OCI-LY1 (cell line): ENCODE measurements around the gene TAF7.
"Not testable (repeated sequence)": the region's sequence is repeated elsewhere in the genome, so short reads cannot be mapped to it uniquely, and the experiment has no call there.

Experiments
- H2AFZ ChIP-seq: fragments of 200-600 bp; sonication (generic), shearing (Covaris generic); 2 replicates; pipeline ENCODE4 v1.6.0; 2014; ENCODE audit warnings: antibody characterized with exemption, mild to moderate bottlenecking, low read length
- H3F3A ChIP-seq: fragments of 200-600 bp; sonication (generic), shearing (Covaris generic); 2 replicates; pipeline ENCODE4 v1.6.0; 2014; ENCODE audit warnings: mild to moderate bottlenecking, antibody characterized with exemption, low read length, moderate library complexity; ENCODE audit not compliant: insufficient read depth
- H3K27ac ChIP-seq: fragments of 200-600 bp; sonication (generic); 2 replicates; pipeline ENCODE4 v1.5.1; 2014; ENCODE audit warnings: low read length, mixed run types, mild to moderate bottlenecking, low read depth; ENCODE audit not compliant: poor library complexity, severe bottlenecking
- H3K27me3 ChIP-seq: fragments of 200-600 bp; sonication (generic); 2 replicates; pipeline ENCODE4 v1.6.0; 2014; ENCODE audit warnings: antibody characterized with exemption, mild to moderate bottlenecking, low read length, moderate library complexity; ENCODE audit not compliant: insufficient read depth
- H3K36me3 ChIP-seq: fragments of 200-600 bp; sonication (generic); 2 replicates; pipeline ENCODE4 v1.6.1; 2014; ENCODE audit warnings: mild to moderate bottlenecking, antibody characterized with exemption, low read length, moderate library complexity, mixed read lengths; ENCODE audit not compliant: insufficient read depth
- H3K4me1 ChIP-seq: fragments of 200-600 bp; sonication (generic); 2 replicates; pipeline ENCODE4 v1.5.1; 2014; ENCODE audit warnings: mild to moderate bottlenecking, low read length, moderate library complexity; ENCODE audit not compliant: insufficient read depth, severe bottlenecking
- H3K4me2 ChIP-seq: fragments of 200-600 bp; sonication (generic), shearing (Covaris generic); 2 replicates; pipeline ENCODE4 v1.6.1; 2014; ENCODE audit warnings: low read length
- H3K4me3 ChIP-seq: fragments of 200-600 bp; sonication (generic); 2 replicates; pipeline ENCODE4 v1.5.1; 2014; ENCODE audit warnings: low read length, low read depth, mild to moderate bottlenecking, mixed read lengths; ENCODE audit not compliant: poor library complexity, severe bottlenecking
- H3K79me2 ChIP-seq: fragments of 200-600 bp; shearing (Covaris generic); 2 replicates; pipeline ENCODE4 v1.6.1; 2016; ENCODE audit warnings: mixed run types, low read length, mixed read lengths; ENCODE audit not compliant: insufficient read depth
- H3K9ac ChIP-seq: fragments of 200-600 bp; sonication (generic), shearing (Covaris generic); 2 replicates; pipeline ENCODE4 v1.6.1; 2014; ENCODE audit warnings: mild to moderate bottlenecking, low read length, mixed read lengths
- H3K9me2 ChIP-seq: fragments of 200-600 bp; sonication (generic), shearing (Covaris generic); 2 replicates; pipeline ENCODE4 v1.6.1; 2014; ENCODE audit warnings: low read depth, mild to moderate bottlenecking, low read length, mixed read lengths
- H3K9me3 ChIP-seq: fragments of 200-600 bp; shearing (Covaris generic); 2 replicates; pipeline ENCODE4 v1.6.1; 2014; ENCODE audit warnings: low read length, mixed read lengths
- H4K20me1 ChIP-seq: fragments of 200-600 bp; sonication (generic), shearing (Covaris generic); 2 replicates; pipeline ENCODE4 v1.6.0; 2016; ENCODE audit warnings: mild to moderate bottlenecking, low read length; ENCODE audit not compliant: insufficient read depth
- CTCF ChIP-seq: fragments of 200-600 bp; sonication (generic), shearing (Covaris generic); IDR thresholded peaks from 2 replicates; pipeline ENCODE4 v1.5.1; 2017; ENCODE audit warnings: mild to moderate bottlenecking, antibody characterized with exemption, low read length, moderate library complexity, mixed read lengths
- EZH2 ChIP-seq: fragments of 200-600 bp; sonication (generic), shearing (Covaris generic); IDR thresholded peaks from 2 replicates; pipeline ENCODE4 v1.8.0; 2017; ENCODE audit warnings: borderline replicate concordance, mixed run types, mild to moderate bottlenecking, antibody characterized with exemption, low read length, moderate library complexity, mixed read lengths

The TAF7 gene

GRCh38 chr5:141322261-141322660, 1.7 kb upstream of the TAF7 start:
- H4K20me1 ChIP-seq, result no peaks in the 10 kb centered on the region
- no peak overlapping the region for H3K9ac ChIP-seq
- no peaks in the 10 kb centered on the region for H3K9me2 ChIP-seq
- no peaks in the 10 kb centered on the region for H3F3A ChIP-seq
- H2AFZ ChIP-seq, result no peak overlapping the region
- H3K9me3 ChIP-seq, result peaks cover 20% of the 10 kb centered on the region
- peaks cover 28% of the 10 kb centered on the region for H3K4me1 ChIP-seq
- peaks cover 26% of the 10 kb centered on the region for H3K36me3 ChIP-seq
- no peak for TF ChIP-seq CTCF
- no peak for TF ChIP-seq EZH2
- H3K79me2 ChIP-seq, result peaks cover 24% of the 10 kb centered on the region
- H3K27me3 ChIP-seq, result no peaks in the 10 kb centered on the region
- no peak overlapping the region for H3K4me2 ChIP-seq
- H3K27ac ChIP-seq, result no peak overlapping the region
- H3K4me3 ChIP-seq, result no peak overlapping the region

GRCh38 chr5:141319699-141320098, 885 bp downstream of the TAF7 start:
- H3K27me3 ChIP-seq, result no peaks in the 10 kb centered on the region
- peak overlapping the region; percentile 86 for H3K4me3 ChIP-seq
- no peaks in the 10 kb centered on the region for H3K9me2 ChIP-seq
- no peak for TF ChIP-seq EZH2
- TF ChIP-seq CTCF, result no peak
- H3K4me1 ChIP-seq, result peaks cover 19% of the 10 kb centered on the region
- H3K36me3 ChIP-seq, result peaks cover 49% of the 10 kb centered on the region
- peaks cover 34% of the 10 kb centered on the region for H3K9me3 ChIP-seq
- no peak overlapping the region for H2AFZ ChIP-seq
- peak overlapping the region; percentile 66 for H3K4me2 ChIP-seq
- no peak overlapping the region; the same call in 1 of the 2 replicates for H3K9ac ChIP-seq
- no peaks in the 10 kb centered on the region for H4K20me1 ChIP-seq
- H3K79me2 ChIP-seq, result peaks cover 24% of the 10 kb centered on the region
- H3K27ac ChIP-seq, result no peak overlapping the region
- H3F3A ChIP-seq, result no peaks in the 10 kb centered on the region

GRCh38 chr5:141319202-141319601, 1.4 kb downstream of the TAF7 start:
- Histone ChIP-seq H3K4me2 (peak overlapping the region; percentile 66), H2AFZ (no peak overlapping the region), H3K27me3 (no peaks in the 10 kb centered on the region), H3K4me1 (peaks cover 19% of the 10 kb centered on the region), H3K4me3 (peak overlapping the region; percentile 86), H4K20me1 (no peaks in the 10 kb centered on the region), H3K27ac (no peak overlapping the region), H3K79me2 (peaks cover 24% of the 10 kb centered on the region), H3F3A (no peaks in the 10 kb centered on the region), H3K9me3 (peaks cover 36% of the 10 kb centered on the region), H3K9me2 (no peaks in the 10 kb centered on the region), H3K9ac (no peak overlapping the region), H3K36me3 (peaks cover 50% of the 10 kb centered on the region)
- TF ChIP-seq EZH2 (no peak), CTCF (no peak)

GRCh38 chr5:141316963-141317362, 3.6 kb downstream of the TAF7 start:
- H4K20me1 ChIP-seq, H2AFZ ChIP-seq, H3K9me2 ChIP-seq, H3K27ac ChIP-seq, H3F3A ChIP-seq, H3K9ac ChIP-seq, H3K4me2 ChIP-seq, H3K27me3 ChIP-seq, H3K4me3 ChIP-seq: not testable (repeated sequence)
- peaks cover 24% of the 10 kb centered on the region for H3K79me2 ChIP-seq
- H3K4me1 ChIP-seq, result peaks cover 18% of the 10 kb centered on the region
- peaks cover 50% of the 10 kb centered on the region for H3K9me3 ChIP-seq
- peaks cover 65% of the 10 kb centered on the region for H3K36me3 ChIP-seq
